ENCODE data around the gene DCP1B.
A peak's percentile ranks its signal among the peaks of the same experiment; 100 is the strongest.
"Not testable (repeated sequence)": the region's sequence is repeated elsewhere in the genome, so short reads cannot be mapped to it uniquely, and the experiment has no call there.

DCP1B gene

GRCh38 chr12:1947081-1947480 lies 57.2 kb downstream of the DCP1B start:
- Histone ChIP-seq H3K4me3 (ENCODE audit: insufficient read depth, low read length, poor library complexity, severe bottlenecking) (no peak overlapping the region), H4K20me1 (ENCODE audit: low read depth, low read length) (no peaks in the 10 kb centered on the region), H3K79me2 (ENCODE audit: insufficient read depth, low read length) (no peaks in the 10 kb centered on the region), H3K36me3 (ENCODE audit: low read length) (no peaks in the 10 kb centered on the region), H3K9me3 (ENCODE audit: insufficient read depth, low read length) (no peaks in the 10 kb centered on the region), H3K9ac (ENCODE audit: low read length) (no peak overlapping the region), H3K4me2 (ENCODE audit: low read depth, low read length, poor library complexity, severe bottlenecking) (no peak overlapping the region), H3F3A (ENCODE audit: insufficient read depth) (no peaks in the 10 kb centered on the region), H3K27me3 (ENCODE audit: low read length) (no peaks in the 10 kb centered on the region), H3K9me2 (replicated peaks; ENCODE audit: insufficient read depth, low read length) (no peaks in the 10 kb centered on the region), H3K27ac (ENCODE audit: low read depth, low read length) (no peak overlapping the region), H2AFZ (ENCODE audit: low read depth, low read length, severe bottlenecking) (no peak overlapping the region)
- TF ChIP-seq EZH2phosphoT487 (conservative IDR thresholded peaks at IDR 0.05; ENCODE audit: low read length) (no peak), CTCF (IDR thresholded peaks at IDR 0.05; ENCODE audit: insufficient read depth, low read length, poor library complexity, severe bottlenecking) (no peak)

- H3F3A ChIP-seq (ENCODE audit: insufficient read depth): no peaks in the 10 kb centered on the region
- H3K9me2 ChIP-seq (replicated peaks; ENCODE audit: insufficient read depth, low read length): no peaks in the 10 kb centered on the region
- H3K4me3 ChIP-seq (ENCODE audit: insufficient read depth, low read length, poor library complexity, severe bottlenecking): no peak overlapping the region
- H3K36me3 ChIP-seq (ENCODE audit: low read length): no peaks in the 10 kb centered on the region
- no peak overlapping the region for H3K27ac ChIP-seq (ENCODE audit: low read depth, low read length)
- H4K20me1 ChIP-seq (ENCODE audit: low read depth, low read length): no peaks in the 10 kb centered on the region
- H3K4me2 ChIP-seq (ENCODE audit: low read depth, low read length, poor library complexity, severe bottlenecking): no peak overlapping the region
- no peaks in the 10 kb centered on the region for H3K79me2 ChIP-seq (ENCODE audit: insufficient read depth, low read length)
- no peaks in the 10 kb centered on the region for H3K9me3 ChIP-seq (ENCODE audit: insufficient read depth, low read length)
- no peak overlapping the region for H2AFZ ChIP-seq (ENCODE audit: low read depth, low read length, severe bottlenecking)
- H3K9ac ChIP-seq (ENCODE audit: low read length): no peak overlapping the region
- no peaks in the 10 kb centered on the region for H3K27me3 ChIP-seq (ENCODE audit: low read length)
- TF ChIP-seq EZH2phosphoT487 (conservative IDR thresholded peaks at IDR 0.05; ENCODE audit: low read length): no peak
- TF ChIP-seq CTCF (IDR thresholded peaks at IDR 0.05; ENCODE audit: insufficient read depth, low read length, poor library complexity, severe bottlenecking): no peak
Measured at GRCh38 chr12:1946296-1946695, 58.0 kb downstream of the DCP1B start.

- not testable (repeated sequence) for H3K4me3 ChIP-seq (ENCODE audit: insufficient read depth, low read length, poor library complexity, severe bottlenecking); H3K4me2 ChIP-seq (ENCODE audit: low read depth, low read length, poor library complexity, severe bottlenecking); H3K79me2 ChIP-seq (ENCODE audit: insufficient read depth, low read length); H3F3A ChIP-seq (ENCODE audit: insufficient read depth); H3K9me3 ChIP-seq (ENCODE audit: insufficient read depth, low read length); H3K9ac ChIP-seq (ENCODE audit: low read length); H3K9me2 ChIP-seq (replicated peaks; ENCODE audit: insufficient read depth, low read length); H3K36me3 ChIP-seq (ENCODE audit: low read length); H2AFZ ChIP-seq (ENCODE audit: low read depth, low read length, severe bottlenecking); H4K20me1 ChIP-seq (ENCODE audit: low read depth, low read length); H3K27me3 ChIP-seq (ENCODE audit: low read length); H3K27ac ChIP-seq (ENCODE audit: low read depth, low read length)
Measured at GRCh38 chr12:1945502-1945901, 58.8 kb downstream of the DCP1B start.

GRCh38 chr12:1939801-1940607 lies 64.3 kb downstream of the DCP1B start:
- no peaks in the 10 kb centered on the region for H3K9me2 ChIP-seq (replicated peaks; ENCODE audit: insufficient read depth, low read length)
- H3K27ac ChIP-seq (ENCODE audit: low read depth, low read length): no peak overlapping the region
- H3K27me3 ChIP-seq (ENCODE audit: low read length): no peaks in the 10 kb centered on the region
- no peaks in the 10 kb centered on the region for H3F3A ChIP-seq (ENCODE audit: insufficient read depth)
- H3K9me3 ChIP-seq (ENCODE audit: insufficient read depth, low read length): no peaks in the 10 kb centered on the region
- peak overlapping the region; percentile 9 for H3K4me2 ChIP-seq (ENCODE audit: low read depth, low read length, poor library complexity, severe bottlenecking)
- H3K9ac ChIP-seq (ENCODE audit: low read length): peak overlapping the region; percentile 23
- H3K36me3 ChIP-seq (ENCODE audit: low read length): no peaks in the 10 kb centered on the region
- H3K4me3 ChIP-seq (ENCODE audit: insufficient read depth, low read length, poor library complexity, severe bottlenecking): no peak overlapping the region
- peak overlapping the region; percentile 27 for H2AFZ ChIP-seq (ENCODE audit: low read depth, low read length, severe bottlenecking)
- TF ChIP-seq EZH2phosphoT487 (conservative IDR thresholded peaks at IDR 0.05; ENCODE audit: low read length) (no peak), CTCF (IDR thresholded peaks at IDR 0.05; ENCODE audit: insufficient read depth, low read length, poor library complexity, severe bottlenecking) (peak; percentile 94)
- H4K20me1 ChIP-seq (ENCODE audit: low read depth, low read length): no peaks in the 10 kb centered on the region
- no peaks in the 10 kb centered on the region for H3K79me2 ChIP-seq (ENCODE audit: insufficient read depth, low read length)

All from SU-DHL-6 (cell line).